H1 (cell line): ENCODE measurements around the gene ZNF644. TPM values are rescaled to one million over a fixed set of nuclear protein-coding genes. Genes with fewer than 3 reads are reported as not detected.

Experiments used
- CTCF ChIA-PET: fragments of 300-600 bp; sonication (Branson Sonifier 250); formaldehyde crosslinking; loops from one replicate; lab custom pipeline; 2021; ENCODE audit not compliant: partially characterized antibody; lab: Charles Lee
- POLR2A ChIA-PET: fragments of 300-600 bp; sonication (Branson Sonifier 250); formaldehyde crosslinking; loops from one replicate; lab custom pipeline; 2021; ENCODE audit warnings: inconsistent platforms; ENCODE audit not compliant: partially characterized antibody; lab: Charles Lee
- DNase-seq, 2 experiments: peaks; one replicate each; pipeline versions ENCODE4 v3.0.0 to v3.0.0-alpha.2; 2010 to 2022; ENCODE audit warnings: low spot score in 2 of 2, low read depth in 1 of 2, mixed read lengths in 1 of 2
- FAIRE-seq: peaks from 2 replicates; lab custom pipeline; 2011; peaks lifted over from hg19 to GRCh38; lab: Jason Lieb, UNC
- H2AFZ ChIP-seq: 2 replicates; pipeline ENCODE4 v1.8.1; 2012; ENCODE audit warnings: low read length, inconsistent platforms
- H2AK5ac ChIP-seq: 2 replicates; pipeline ENCODE4 v1.6.1; 2013; ENCODE audit warnings: low read depth, low read length
- H2BK120ac ChIP-seq: replicated peaks from 2 replicates; pipeline ENCODE3; 2013; ENCODE audit warnings: low read depth, low read length, inconsistent platforms
- H2BK12ac ChIP-seq: 2 replicates; pipeline ENCODE4 v1.6.1; 2013; ENCODE audit warnings: low read depth, low read length
- H2BK15ac ChIP-seq: 2 replicates; pipeline ENCODE4 v1.6.1; 2013; ENCODE audit warnings: low read length
- H2BK20ac ChIP-seq: 2 replicates; pipeline ENCODE4 v1.6.1; 2013; ENCODE audit warnings: low read length
- H2BK5ac ChIP-seq: 2 replicates; pipeline ENCODE4 v1.6.1; 2013; ENCODE audit warnings: low read depth, low read length
- H3K14ac ChIP-seq: 2 replicates; pipeline ENCODE4 v1.6.1; 2013; ENCODE audit warnings: inconsistent platforms; ENCODE audit not compliant: insufficient read length
- H3K18ac ChIP-seq: 2 replicates; pipeline ENCODE4 v1.6.1; 2013; ENCODE audit warnings: low read length; ENCODE audit errors: extremely low read depth
- H3K23ac ChIP-seq: 2 replicates; pipeline ENCODE4 v1.6.1; 2013; ENCODE audit warnings: inconsistent platforms; ENCODE audit not compliant: insufficient read length
- H3K23me2 ChIP-seq: 2 replicates; pipeline ENCODE4 v1.6.1; 2013; ENCODE audit warnings: low read depth, low read length
- H3K27ac ChIP-seq: 2 replicates; pipeline ENCODE4 v1.6.1; 2011; ENCODE audit warnings: low read depth, low read length, inconsistent platforms
- H3K27me3 ChIP-seq, 4 experiments: replicated peaks in 1 of 4; 1 replicate in 1 of 4; 2 replicates in 3 of 4; pipeline versions ENCODE4 v1.6.1 to v1.8.1; 2011 to 2013; ENCODE audit warnings: low read length in 3 of 4, mild to moderate bottlenecking in 3 of 4, inconsistent platforms in 2 of 4, mixed read lengths in 2 of 4, moderate library complexity in 1 of 4; ENCODE audit not compliant: control insufficient read depth in 3 of 4, insufficient read depth in 3 of 4; ENCODE audit errors: extremely low read depth in 1 of 4
- H3K36me3 ChIP-seq, 4 experiments: 2 replicates each; pipeline versions ENCODE4 v1.6.1 to v1.8.1; 2011 to 2013; ENCODE audit warnings: mild to moderate bottlenecking in 4 of 4, low read length in 3 of 4, moderate library complexity in 2 of 4, control low read depth in 1 of 4, inconsistent platforms in 1 of 4; ENCODE audit not compliant: insufficient read depth in 4 of 4, control insufficient read depth in 2 of 4
- H3K4ac ChIP-seq: replicated peaks from 2 replicates; pipeline ENCODE3; 2013; ENCODE audit warnings: low read length, low read depth, mixed read lengths, inconsistent platforms; ENCODE audit not compliant: insufficient read length
- H3K4me1 ChIP-seq, 4 experiments: replicated peaks in 1 of 4; 1 replicate in 1 of 4; 2 replicates in 3 of 4; pipeline versions ENCODE4 v1.6.1 to v1.8.1; 2011 to 2013; ENCODE audit warnings: low read length in 3 of 4, inconsistent platforms in 2 of 4, mixed read lengths in 1 of 4; ENCODE audit not compliant: insufficient read depth in 4 of 4, control insufficient read depth in 3 of 4
- H3K4me2 ChIP-seq, 2 experiments: 2 replicates each; pipeline versions ENCODE4 v1.6.1 to v1.8.1; 2011 to 2013; ENCODE audit warnings: low read depth in 2 of 2, low read length in 2 of 2, control low read depth in 1 of 2, inconsistent platforms in 1 of 2, mild to moderate bottlenecking in 1 of 2; ENCODE audit not compliant: insufficient read depth in 1 of 2
- H3K4me3 ChIP-seq, 4 experiments: fragments of 200-600, 300-600 bp in 1 of 4; sonication (generic), shearing (Covaris generic), sonication (Bioruptor Twin) in 1 of 4; 2 replicates each; pipeline versions ENCODE4 v1.5.1 to v1.8.1; 2011 to 2016; ENCODE audit warnings: low read length in 4 of 4, low read depth in 3 of 4, control low read depth in 2 of 4, inconsistent platforms in 2 of 4, mild to moderate bottlenecking in 2 of 4, mixed read lengths in 1 of 4, moderate library complexity in 1 of 4; ENCODE audit not compliant: insufficient read depth in 2 of 4; ENCODE audit errors: extremely low read depth in 1 of 4
- H3K56ac ChIP-seq: replicated peaks from 2 replicates; pipeline ENCODE3; 2013; ENCODE audit warnings: low read depth, mild to moderate bottlenecking, mixed read lengths, low read length, inconsistent platforms; ENCODE audit not compliant: insufficient read length
- H3K79me1 ChIP-seq: 2 replicates; pipeline ENCODE4 v1.6.1; 2013; ENCODE audit warnings: low read depth, low read length, control low read depth
- H3K79me2 ChIP-seq, 2 experiments: 2 replicates each; pipeline versions ENCODE4 v1.6.1 to v1.8.1; 2012 to 2013; ENCODE audit warnings: low read length in 2 of 2, mild to moderate bottlenecking in 2 of 2, inconsistent platforms in 1 of 2; ENCODE audit not compliant: insufficient read depth in 2 of 2, control insufficient read depth in 1 of 2
- H3K9ac ChIP-seq, 4 experiments: replicated peaks in 1 of 4; 1 replicate in 1 of 4; 2 replicates in 3 of 4; pipeline versions ENCODE4 v1.6.1 to v1.8.1; 2011 to 2013; ENCODE audit warnings: low read depth in 3 of 4, low read length in 3 of 4, control low read depth in 2 of 4, mild to moderate bottlenecking in 2 of 4, moderate library complexity in 2 of 4, inconsistent platforms in 1 of 4; ENCODE audit errors: extremely low read depth in 1 of 4
- H3K9me3 ChIP-seq, 2 experiments: 2 replicates each; pipeline versions ENCODE4 v1.6.1 to v1.8.1; 2012 to 2013; ENCODE audit warnings: mild to moderate bottlenecking in 2 of 2, moderate library complexity in 2 of 2, control low read depth in 1 of 2, inconsistent platforms in 1 of 2, low read depth in 1 of 2, low read length in 1 of 2, mixed read lengths in 1 of 2; ENCODE audit not compliant: insufficient read depth in 2 of 2
- H4K20me1 ChIP-seq, 2 experiments: replicated peaks in 1 of 2; 2 replicates each; pipeline versions ENCODE3 to v1.8.1; 2011 to 2013; ENCODE audit warnings: inconsistent platforms in 2 of 2, low read length in 2 of 2, mild to moderate bottlenecking in 1 of 2; ENCODE audit not compliant: insufficient read depth in 2 of 2, control insufficient read depth in 1 of 2
- H4K5ac ChIP-seq: 2 replicates; pipeline ENCODE4 v1.6.1; 2013; ENCODE audit warnings: low read length, low read depth, mixed read lengths, inconsistent platforms; ENCODE audit not compliant: insufficient read length
- H4K8ac ChIP-seq: 2 replicates; pipeline ENCODE4 v1.8.0; 2013; ENCODE audit warnings: mild to moderate bottlenecking, moderate library complexity, low read length, inconsistent platforms; ENCODE audit not compliant: insufficient read depth; ENCODE audit errors: extremely low read depth
- H4K91ac ChIP-seq: replicated peaks from 2 replicates; pipeline ENCODE3; 2013; ENCODE audit warnings: low read length, mixed read lengths, inconsistent platforms; ENCODE audit not compliant: insufficient read length
- CREB1 ChIP-seq: IDR thresholded peaks from 2 replicates; pipeline ENCODE4 v1.6.1; 2012; ENCODE audit warnings: inconsistent platforms
- CTBP2 ChIP-seq: IDR thresholded peaks from 2 replicates; pipeline ENCODE4 v1.7.0; 2011; ENCODE audit warnings: borderline replicate concordance, mild to moderate bottlenecking, moderate library complexity, mixed read lengths, low read length; ENCODE audit not compliant: insufficient read depth, insufficient read length
- EGR1 ChIP-seq: IDR thresholded peaks from 2 replicates; pipeline ENCODE4 v1.6.1; 2011; ENCODE audit warnings: low read depth, low read length, borderline replicate concordance
- RXRA ChIP-seq: IDR thresholded peaks from 2 replicates; pipeline ENCODE4 v1.6.1; 2011; ENCODE audit warnings: low read depth, mild to moderate bottlenecking, low read length, moderate library complexity; ENCODE audit not compliant: insufficient read depth
- SIN3A ChIP-seq, 2 experiments: IDR thresholded peaks in 1 of 2; conservative IDR thresholded peaks in 1 of 2; 2 replicates each; pipeline ENCODE4 v1.6.1; 2011 to 2012; ENCODE audit warnings: low read length in 2 of 2, improper control_type of control experiment in 1 of 2, low read depth in 1 of 2, mild to moderate bottlenecking in 1 of 2
- SP1 ChIP-seq: IDR thresholded peaks from 2 replicates; pipeline ENCODE4 v1.6.1; 2011; ENCODE audit warnings: low read depth, low read length
- SUZ12 ChIP-seq: fragments of 200-600 bp; sonication (generic); IDR thresholded peaks from 2 replicates; pipeline ENCODE4 v1.6.1; 2012; ENCODE audit warnings: mild to moderate bottlenecking, inconsistent platforms, low read length, moderate library complexity, mixed read lengths
- WGBS, 2 experiments: shearing (Covaris generic) in 1 of 2; methylation state at CpG; one replicate each; pipeline versions ENCODE4 v1.1.6 to v1.1.7; 2013 to 2015; ENCODE audit warnings: low lambda C conversion rate in 2 of 2, mixed read lengths in 2 of 2, inconsistent platforms in 1 of 2, low coverage in 1 of 2, missing lambda C conversion rate in 1 of 2; ENCODE audit not compliant: insufficient replicate concordance in 2 of 2, insufficient coverage in 1 of 2, insufficient read length in 1 of 2; ENCODE audit errors: extremely low coverage in 1 of 2, missing lambda C conversion rate in 1 of 2; 5-methylcytosine and 5-hydroxymethylcytosine counted together
- polyA plus RNA-seq, 7 experiments: library from polyadenylated mRNA; depleted of rRNA in 3 of 7; stranded (reverse) in 5 of 7; unstranded in 2 of 7; fragments of >200 nt in 5 of 7; fragments of 200-250 nt in 2 of 7; gene quantifications; 1 replicate in 5 of 7; 2 replicates in 1 of 7; 4 replicates in 1 of 7; pipeline versions ENCODE4 v1.2.1 to v1.2.3, GENCODE V29; 2011 to 2013; ENCODE audit warnings: missing spikeins in 2 of 7, mixed read lengths in 2 of 7
- total RNA-seq: library from RNA; stranded (reverse); fragmentation: NEBNext Ultra II Directional; extraction: Animal tissue kit (Norgen Biotek cat#: 25700); gene quantifications from 2 replicates; pipeline ENCODE4 v1.2.1, GENCODE V29; 2021

Gene ZNF644
- total and polyA plus RNA-seq, 2 of the 8 experiments (the other 6 are each of a cell fraction or from before 2014, with no cell fraction given): 14.5 to 93.5 TPM

DNA sequence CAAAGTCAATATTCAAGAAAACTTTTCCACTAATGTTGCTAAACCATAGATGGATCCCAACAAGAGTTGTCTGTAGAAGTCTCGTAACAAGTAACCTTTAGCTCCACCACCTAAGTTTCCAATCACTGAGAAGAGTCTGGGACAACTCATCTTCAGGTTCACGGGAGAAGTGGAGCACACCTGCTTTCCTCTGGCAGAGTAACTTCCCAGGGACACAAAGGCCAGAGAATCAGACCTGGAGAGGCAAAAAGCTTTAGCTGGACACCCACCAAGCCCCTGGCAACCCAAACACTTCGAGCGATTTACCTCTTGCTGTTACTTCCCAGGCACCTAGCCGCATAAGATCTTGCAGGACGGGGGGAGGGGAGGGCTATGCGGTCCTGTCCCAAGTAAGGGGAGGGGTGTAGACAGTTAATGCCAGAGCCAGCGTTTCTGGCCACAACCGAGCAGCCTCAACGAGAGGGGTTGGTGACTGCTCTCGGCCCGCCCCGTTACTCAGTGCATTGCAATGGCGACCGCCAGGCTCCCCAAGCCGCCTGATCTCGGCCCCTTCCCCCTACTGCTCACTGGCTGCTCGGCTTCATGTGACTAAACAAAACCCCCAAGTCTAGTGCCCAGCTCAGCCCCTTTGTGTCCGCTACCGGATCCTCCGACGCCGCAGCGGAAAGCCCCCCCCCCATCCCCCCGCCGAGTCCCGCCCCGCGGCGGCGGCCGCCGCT lies 709 bp downstream of the ZNF644 start:
- peak overlapping the region; percentile 74 to 79 for H3K4me2 ChIP-seq
- peak overlapping the region; percentile 96 for H3K27ac ChIP-seq
- H3K4ac ChIP-seq: peak overlapping the region; percentile 94
- H3K9me3 ChIP-seq: no peaks in the 10 kb centered on the region
- FAIRE-seq (peak; percentile 86), DNase-seq (peak; percentile 73 to 87)
- H2BK15ac ChIP-seq: no peak overlapping the region
- 1% methylated on average over 14 of the region's 33 CpGs; no CpG with 5 or more reads in 1 of the 2 experiments for WGBS, 2 experiments
- H3K36me3 ChIP-seq: peaks cover 0 to 17% (median 6%) of the 10 kb centered on the region in 4 experiments; a peak in 3 of 8 replicates
- H4K91ac ChIP-seq: peak overlapping the region; percentile 81
- peak overlapping the region; percentile 69 for H2BK5ac ChIP-seq
- peak overlapping the region; percentile 50 for H3K56ac ChIP-seq
- peak overlapping the region; percentile 27 for H3K14ac ChIP-seq
- H3K9ac ChIP-seq: peak overlapping the region; percentile 91 to 99 (median 96)
- peaks cover 8 to 50% of the 10 kb centered on the region in 2 experiments for H3K79me2 ChIP-seq
- no peak overlapping the region for H2BK20ac ChIP-seq
- ChIA-PET POLR2A (interaction anchor here (0.8 to 6.5 kb wide), 38 partner anchors 11 to 298 kb away, joined by 3 to 92 read pairs (median 4); no protein-coding TSS in a partner anchor), CTCF (interaction anchor here (1.0 kb wide), 1 partner anchor 11 kb away, joined by 3 read pairs; no protein-coding TSS in a partner anchor)
- peak overlapping the region; percentile 72; the same call in 1 of the 2 replicates for H2BK12ac ChIP-seq
- H3K4me1 ChIP-seq: peaks cover 1 to 6% (median 3%) of the 10 kb centered on the region in 4 experiments; a peak in 5 of 7 replicates
- H3K27me3 ChIP-seq: no peaks in the 10 kb centered on the region
- peak overlapping the region; percentile 35 for H2BK120ac ChIP-seq
- H4K20me1 ChIP-seq: peaks cover 1 to 3% of the 10 kb centered on the region in 2 experiments
- H2AK5ac ChIP-seq: no peak overlapping the region
- no peak overlapping the region for H3K23ac ChIP-seq
- H4K5ac ChIP-seq: peak overlapping the region; percentile 82
- no peaks in the 10 kb centered on the region for H3K79me1 ChIP-seq
- peak overlapping the region; percentile 84 for H3K18ac ChIP-seq
- H2AFZ ChIP-seq: no peak overlapping the region
- no peaks in the 10 kb centered on the region for H3K23me2 ChIP-seq
- H3K4me3 ChIP-seq: peak overlapping the region; percentile 85 to 91 (median 90)
- peak overlapping the region; percentile 100 for H4K8ac ChIP-seq
- TF ChIP-seq CREB1 (no peak; the same call in 1 of the 2 replicates), SP1 (peak; percentile 52; the same call in 1 of the 2 replicates), CTBP2 (no peak), SIN3A (conservative IDR thresholded peaks at IDR 0.05 in 1 of 2, IDR thresholded peaks at IDR 0.05 in 1 of 2; ENCODE audit: low read depth in 1 of 2, low read length in 2 of 2) (peak in 1 of 2 experiments; percentile 53; a peak in 2 of 4 replicates), RXRA (no peak), EGR1 (peak; percentile 36; the same call in 1 of the 2 replicates), SUZ12 (no peak)
